Thoracic aorta (tissue), 2 donors: Measurements from ENCODE around the gene MRTFB. TPM values are rescaled to one million over a fixed set of nuclear protein-coding genes. Genes with fewer than 3 reads are reported as not detected.

ENCODE experiments used
- ATAC-seq: fragments of 150-250 bp; one replicate; pipeline ENCODE4 v1.8.0; 2017; ENCODE audit warnings: low read depth; ENCODE audit not compliant: insufficient number of reproducible peaks, low FRiP score
- DNase-seq: peaks from one replicate; pipeline ENCODE4 v3.0.0-alpha.2; 2020; ENCODE audit warnings: low spot score
- H3K27ac ChIP-seq, 2 donors: fragments of 200-600 bp; sonication (generic); 1 replicate in 1 of 2; 2 replicates in 1 of 2; pipeline ENCODE4 v1.5.1; 2016; ENCODE audit warnings: mild to moderate bottlenecking in 2 of 2, moderate library complexity in 2 of 2
- H3K27me3 ChIP-seq: fragments of 200-600 bp; sonication (generic); replicated peaks from 2 replicates; pipeline ENCODE4 v1.6.0; 2016; ENCODE audit warnings: mild to moderate bottlenecking; ENCODE audit not compliant: insufficient read depth
- H3K36me3 ChIP-seq: fragments of 200-600 bp; sonication (generic); one replicate; pipeline ENCODE4 v1.5.1; 2016
- H3K4me1 ChIP-seq, 2 donors: fragments of 200-600 bp; sonication (generic); 1 replicate in 1 of 2; 2 replicates in 1 of 2; pipeline versions ENCODE4 v1.5.1 to v1.6.0; 2016; ENCODE audit warnings: low read depth in 2 of 2, mild to moderate bottlenecking in 1 of 2; ENCODE audit not compliant: control insufficient read depth in 1 of 2
- H3K4me3 ChIP-seq: fragments of 200-600 bp; sonication (generic); 2 replicates; pipeline ENCODE4 v1.5.1; 2016; ENCODE audit warnings: mild to moderate bottlenecking
- H3K9me3 ChIP-seq: fragments of 200-600 bp; sonication (generic); 2 replicates; pipeline ENCODE4 v1.5.1; 2016
- total RNA-seq, 2 donors: library from RNA; depleted of rRNA; stranded (reverse); fragments of >200 nt; gene quantifications; one replicate each; pipeline versions ENCODE4 v1.1.0 to v1.2.3, GENCODE V29; 2016
- TF ChIP-seq, protein P1 (sequence below): fragments of 200-600 bp; sonication (generic); IDR thresholded peaks from one replicate; pipeline ENCODE4 v1.5.1; 2019; ENCODE audit warnings: antibody characterized with exemption

Gene MRTFB
- total RNA-seq, 2 donors from 2014 or later: 38.0 to 73.8 TPM

DNA sequence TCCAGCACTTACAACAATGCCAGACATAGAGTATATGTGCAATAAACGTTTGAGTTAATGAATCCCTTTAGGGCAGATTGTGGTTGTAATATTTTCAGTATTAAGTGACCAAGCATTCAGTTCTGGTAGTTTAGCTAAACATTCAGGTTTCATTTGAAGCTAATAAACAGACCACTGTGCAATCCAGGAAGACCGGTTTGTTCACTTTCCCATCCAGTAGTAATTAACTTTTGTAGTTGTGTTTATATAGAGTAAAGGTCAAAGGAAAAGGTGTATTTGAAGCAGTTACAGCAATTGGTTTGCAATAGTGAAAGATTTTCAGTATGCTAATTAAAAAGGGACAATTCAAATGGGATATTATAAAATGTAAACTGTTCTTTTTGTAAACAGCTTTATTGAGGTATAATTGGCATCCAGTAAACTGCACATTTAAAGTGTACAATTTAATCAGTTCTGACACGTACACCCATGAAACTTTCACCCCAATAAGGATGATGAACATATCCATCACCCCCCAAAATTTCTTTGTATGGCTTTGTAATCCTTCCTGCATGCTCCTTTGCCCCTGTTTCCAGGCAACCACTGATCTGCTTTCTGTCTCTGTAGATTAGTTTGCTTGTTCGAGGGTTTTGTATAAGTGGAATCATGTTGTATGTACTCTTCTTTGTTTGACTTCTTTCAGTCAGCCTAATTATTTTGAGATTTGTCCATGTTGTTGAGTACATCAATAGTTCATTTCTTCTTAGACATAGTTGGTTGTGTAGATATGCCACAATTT lies 26.3 kb downstream of the MRTFB start:
- ATAC-seq (no peak), DNase-seq (no peak)
- Histone ChIP-seq H3K27me3 (no peaks in the 10 kb centered on the region), H3K4me1 (peaks cover 9 to 12% of the 10 kb centered on the region in 2 donors), H3K36me3 (no peaks in the 10 kb centered on the region), H3K4me3 (no peak overlapping the region), H3K9me3 (no peaks in the 10 kb centered on the region), H3K27ac (no peak overlapping the region)
- TF ChIP-seq, protein P1, sequence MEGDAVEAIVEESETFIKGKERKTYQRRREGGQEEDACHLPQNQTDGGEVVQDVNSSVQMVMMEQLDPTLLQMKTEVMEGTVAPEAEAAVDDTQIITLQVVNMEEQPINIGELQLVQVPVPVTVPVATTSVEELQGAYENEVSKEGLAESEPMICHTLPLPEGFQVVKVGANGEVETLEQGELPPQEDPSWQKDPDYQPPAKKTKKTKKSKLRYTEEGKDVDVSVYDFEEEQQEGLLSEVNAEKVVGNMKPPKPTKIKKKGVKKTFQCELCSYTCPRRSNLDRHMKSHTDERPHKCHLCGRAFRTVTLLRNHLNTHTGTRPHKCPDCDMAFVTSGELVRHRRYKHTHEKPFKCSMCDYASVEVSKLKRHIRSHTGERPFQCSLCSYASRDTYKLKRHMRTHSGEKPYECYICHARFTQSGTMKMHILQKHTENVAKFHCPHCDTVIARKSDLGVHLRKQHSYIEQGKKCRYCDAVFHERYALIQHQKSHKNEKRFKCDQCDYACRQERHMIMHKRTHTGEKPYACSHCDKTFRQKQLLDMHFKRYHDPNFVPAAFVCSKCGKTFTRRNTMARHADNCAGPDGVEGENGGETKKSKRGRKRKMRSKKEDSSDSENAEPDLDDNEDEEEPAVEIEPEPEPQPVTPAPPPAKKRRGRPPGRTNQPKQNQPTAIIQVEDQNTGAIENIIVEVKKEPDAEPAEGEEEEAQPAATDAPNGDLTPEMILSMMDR: no peak

DNA sequence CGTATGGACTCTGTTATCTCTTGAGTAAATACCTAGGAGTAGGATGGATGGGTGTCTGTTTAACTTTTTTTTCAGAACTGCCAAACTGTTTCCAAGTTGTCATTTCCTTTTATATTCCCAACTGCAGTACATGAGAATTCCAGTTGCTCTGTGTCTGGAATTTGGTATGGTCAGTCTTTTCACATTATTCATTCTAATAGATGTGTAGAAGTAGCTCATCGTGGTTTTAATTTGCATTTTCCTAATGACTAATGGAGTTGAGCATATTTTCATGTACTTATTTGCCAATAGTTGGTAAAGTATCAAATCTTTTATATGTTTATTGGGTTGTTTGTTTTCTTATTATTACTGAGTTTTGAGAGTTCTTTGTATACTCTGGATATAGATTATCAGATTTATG lies 27.0 kb downstream of the MRTFB start:
- TF ChIP-seq, protein P1: no peak
- Histone ChIP-seq H3K9me3 (no peaks in the 10 kb centered on the region), H3K27me3 (no peaks in the 10 kb centered on the region), H3K36me3 (no peaks in the 10 kb centered on the region), H3K4me3 (no peak overlapping the region), H3K4me1 (peaks cover 2 to 18% of the 10 kb centered on the region in 2 donors), H3K27ac (no peak overlapping the region)
- ATAC-seq (no peak), DNase-seq (no peak)

DNA sequence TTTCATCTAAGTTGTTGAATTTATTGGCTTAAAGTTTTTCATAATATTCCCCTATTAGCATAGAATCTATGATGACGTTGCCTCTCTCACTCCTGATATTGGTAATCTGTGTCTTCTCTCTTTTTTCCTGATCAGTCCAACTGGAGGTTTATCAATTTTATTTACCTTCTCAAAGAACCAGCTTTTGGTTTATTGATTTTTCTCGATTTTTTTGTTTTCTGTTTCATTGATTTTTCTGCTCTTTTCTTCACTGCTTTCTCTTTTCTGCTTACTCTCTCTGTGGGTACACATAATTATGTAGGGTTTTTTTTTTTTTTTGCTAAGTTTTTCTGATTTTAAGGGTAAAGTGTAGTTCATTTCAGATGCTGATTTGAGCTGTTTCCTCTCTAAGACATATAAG lies 29.7 kb downstream of the MRTFB start:
- ATAC-seq (no peak), DNase-seq (no peak)
- no peak overlapping the region for H3K27ac ChIP-seq
- no peaks in the 10 kb centered on the region for H3K27me3 ChIP-seq
- no peaks in the 10 kb centered on the region for H3K36me3 ChIP-seq
- H3K4me1 ChIP-seq: peaks cover 7 to 22% of the 10 kb centered on the region in 2 donors
- no peaks in the 10 kb centered on the region for H3K9me3 ChIP-seq
- TF ChIP-seq, protein P1: no peak
- H3K4me3 ChIP-seq: no peak overlapping the region

DNA sequence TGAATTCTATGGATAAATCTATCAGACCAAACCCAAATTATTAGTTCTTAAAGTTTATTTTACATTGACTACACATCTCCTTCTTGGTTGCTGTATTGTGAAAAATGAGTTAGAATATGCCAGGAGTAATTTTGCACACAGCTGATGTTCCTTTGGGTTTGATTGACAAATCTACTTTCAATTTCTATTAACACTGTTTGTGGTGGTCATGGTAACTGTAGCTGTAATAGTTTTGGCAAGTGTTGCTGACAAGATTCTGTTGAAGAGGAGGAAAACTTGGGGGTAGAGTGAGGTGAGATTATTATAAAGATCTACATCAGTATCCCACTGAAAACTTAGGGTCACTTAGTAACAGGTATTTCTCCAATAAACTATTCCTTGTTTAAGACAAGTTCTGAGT lies 30.3 kb downstream of the MRTFB start:
- H3K27me3 ChIP-seq: no peaks in the 10 kb centered on the region
- no peak overlapping the region for H3K4me3 ChIP-seq
- H3K4me1 ChIP-seq: peaks cover 7 to 22% of the 10 kb centered on the region in 2 donors
- no peak for DNase-seq
- no peaks in the 10 kb centered on the region for H3K9me3 ChIP-seq
- ATAC-seq: no peak
- H3K36me3 ChIP-seq: no peaks in the 10 kb centered on the region
- H3K27ac ChIP-seq: no peak overlapping the region
- TF ChIP-seq, protein P1: no peak

DNA sequence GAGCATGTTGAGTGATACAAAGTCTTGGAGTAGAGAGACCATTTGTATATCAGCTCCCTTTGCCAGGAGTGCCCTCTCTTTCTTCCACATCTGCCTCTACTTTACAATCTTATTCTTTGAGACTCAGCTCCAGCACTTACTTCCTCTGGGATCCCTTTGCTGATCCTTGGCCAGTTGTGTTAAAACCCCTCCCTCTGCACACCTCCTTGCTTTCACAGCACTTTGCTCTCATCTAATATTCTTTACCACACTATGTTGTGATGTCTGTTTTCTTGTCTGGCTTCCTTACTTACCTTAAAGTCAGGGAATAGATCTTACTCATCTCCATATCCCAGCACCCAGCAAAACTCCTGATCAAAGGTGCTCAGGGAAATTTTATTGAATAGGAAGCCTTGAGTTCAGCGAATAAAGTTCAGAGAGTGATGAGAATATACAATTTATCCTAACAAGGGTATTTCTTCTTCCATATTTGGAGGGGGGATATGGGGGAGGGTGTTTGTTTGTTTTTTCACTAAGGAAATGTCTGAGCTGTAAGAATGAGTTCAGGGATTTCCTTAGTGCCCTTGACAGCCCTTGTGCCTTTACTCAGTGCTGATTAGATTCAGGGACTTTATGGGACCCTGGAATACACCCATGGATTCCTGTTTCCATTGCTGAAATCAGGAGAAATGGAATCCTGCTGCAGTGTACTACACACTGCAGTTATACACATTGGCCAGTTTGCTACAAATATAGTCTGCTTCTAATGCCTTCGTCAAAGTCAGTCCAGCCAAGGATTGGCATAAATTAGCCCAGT lies 32.0 kb downstream of the MRTFB start:
- peaks cover 7 to 22% of the 10 kb centered on the region in 2 donors for H3K4me1 ChIP-seq
- H3K27ac ChIP-seq: no peak overlapping the region
- no peak overlapping the region for H3K4me3 ChIP-seq
- no peaks in the 10 kb centered on the region for H3K27me3 ChIP-seq
- no peaks in the 10 kb centered on the region for H3K9me3 ChIP-seq
- no peak for DNase-seq
- ATAC-seq: no peak
- H3K36me3 ChIP-seq: no peaks in the 10 kb centered on the region
- TF ChIP-seq, protein P1: no peak
